SU-DHL-6 (cell line): Measurements from ENCODE around the gene YBX3.

ENCODE experiments used
- H2AFZ ChIP-seq: fragments of 200-600 bp; sonication (generic); 2 replicates; pipeline ENCODE4 v1.6.1; 2014; ENCODE audit warnings: low read depth, mild to moderate bottlenecking, moderate library complexity, mixed read lengths, antibody characterized with exemption, low read length; ENCODE audit not compliant: severe bottlenecking
- H3F3A ChIP-seq: fragments of 200-600 bp; shearing (Covaris generic); 2 replicates; pipeline ENCODE4 v1.6.0; 2016; ENCODE audit warnings: antibody characterized with exemption, mild to moderate bottlenecking; ENCODE audit not compliant: insufficient read depth
- H3K27ac ChIP-seq: fragments of 200-600 bp; sonication (generic); 2 replicates; pipeline ENCODE4 v1.5.1; 2016; ENCODE audit warnings: low read depth, mild to moderate bottlenecking, low read length, moderate library complexity, mixed read lengths
- H3K27me3 ChIP-seq: fragments of 200-600 bp; sonication (generic), shearing (Covaris generic); 2 replicates; pipeline ENCODE4 v1.6.0; 2014; ENCODE audit warnings: mild to moderate bottlenecking, low read length
- H3K36me3 ChIP-seq: fragments of 200-600 bp; sonication (generic); 2 replicates; pipeline ENCODE4 v1.6.1; 2014; ENCODE audit warnings: mild to moderate bottlenecking, low read length, mixed read lengths
- H3K4me2 ChIP-seq: fragments of 300-600, 200-600 bp; shearing (Covaris generic), sonication (generic); 2 replicates; pipeline ENCODE4 v1.6.0; 2014; ENCODE audit warnings: low read length, low read depth, mild to moderate bottlenecking; ENCODE audit not compliant: poor library complexity, severe bottlenecking
- H3K4me3 ChIP-seq: fragments of 200-600 bp; sonication (generic); 2 replicates; pipeline ENCODE4 v1.5.1; 2014; ENCODE audit warnings: antibody characterized with exemption, low read length, mild to moderate bottlenecking, mixed read lengths; ENCODE audit not compliant: insufficient read depth, poor library complexity, severe bottlenecking
- H3K79me2 ChIP-seq: fragments of 200-600 bp; sonication (generic); 2 replicates; pipeline ENCODE4 v1.6.1; 2014; ENCODE audit warnings: mild to moderate bottlenecking, low read length, moderate library complexity; ENCODE audit not compliant: insufficient read depth
- H3K9ac ChIP-seq: fragments of 200-600 bp; sonication (generic); 2 replicates; pipeline ENCODE4 v1.7.0; 2014; ENCODE audit warnings: mild to moderate bottlenecking, low read length
- H3K9me2 ChIP-seq: fragments of 200-600 bp; sonication (generic); replicated peaks from 2 replicates; pipeline ENCODE4 v1.6.1; 2014; ENCODE audit warnings: low read length; ENCODE audit not compliant: insufficient read depth
- H3K9me3 ChIP-seq: fragments of 200-600 bp; sonication (generic); 2 replicates; pipeline ENCODE4 v1.6.1; 2014; ENCODE audit warnings: low read length, mixed read lengths; ENCODE audit not compliant: insufficient read depth
- H4K20me1 ChIP-seq: fragments of 200-600 bp; sonication (generic); 2 replicates; pipeline ENCODE4 v1.6.1; 2014; ENCODE audit warnings: low read depth, mild to moderate bottlenecking, antibody characterized with exemption, low read length, moderate library complexity, mixed read lengths
- EZH2phosphoT487 ChIP-seq: fragments of 200-600 bp; sonication (generic), shearing (Covaris generic); conservative IDR thresholded peaks from 2 replicates; pipeline ENCODE4 v1.6.1; 2018; ENCODE audit warnings: mild to moderate bottlenecking, antibody characterized with exemption, low read length, moderate library complexity, mixed read lengths
- TF ChIP-seq, protein P1 (sequence below): fragments of 200-600 bp; sonication (generic); IDR thresholded peaks from one replicate; pipeline ENCODE4 v1.5.1; 2017; ENCODE audit warnings: antibody characterized with exemption, mild to moderate bottlenecking, low read length, moderate library complexity; ENCODE audit not compliant: insufficient read depth, poor library complexity, severe bottlenecking

The YBX3 gene

DNA sequence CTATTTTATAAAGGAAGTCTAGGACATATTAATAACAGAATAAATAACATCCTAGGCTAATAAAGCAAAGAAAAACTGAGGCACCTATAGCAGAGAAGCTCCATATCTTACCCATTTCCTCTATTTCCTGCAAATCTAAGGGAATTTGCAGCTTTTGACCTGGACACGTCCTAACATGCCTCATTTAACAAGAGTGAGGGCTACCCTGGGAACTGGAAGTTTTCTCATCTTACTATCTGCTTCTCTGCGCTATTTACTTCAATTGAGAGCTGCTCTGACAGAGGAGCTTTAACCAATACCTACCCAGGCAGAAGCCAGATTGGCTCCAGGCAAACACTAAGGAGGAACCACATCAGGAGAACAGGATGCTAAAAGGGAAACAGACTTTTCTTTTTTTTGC lies 5.7 kb downstream of the YBX3 start:
- H3K4me3 ChIP-seq, result no peak overlapping the region
- TF ChIP-seq, protein P1, sequence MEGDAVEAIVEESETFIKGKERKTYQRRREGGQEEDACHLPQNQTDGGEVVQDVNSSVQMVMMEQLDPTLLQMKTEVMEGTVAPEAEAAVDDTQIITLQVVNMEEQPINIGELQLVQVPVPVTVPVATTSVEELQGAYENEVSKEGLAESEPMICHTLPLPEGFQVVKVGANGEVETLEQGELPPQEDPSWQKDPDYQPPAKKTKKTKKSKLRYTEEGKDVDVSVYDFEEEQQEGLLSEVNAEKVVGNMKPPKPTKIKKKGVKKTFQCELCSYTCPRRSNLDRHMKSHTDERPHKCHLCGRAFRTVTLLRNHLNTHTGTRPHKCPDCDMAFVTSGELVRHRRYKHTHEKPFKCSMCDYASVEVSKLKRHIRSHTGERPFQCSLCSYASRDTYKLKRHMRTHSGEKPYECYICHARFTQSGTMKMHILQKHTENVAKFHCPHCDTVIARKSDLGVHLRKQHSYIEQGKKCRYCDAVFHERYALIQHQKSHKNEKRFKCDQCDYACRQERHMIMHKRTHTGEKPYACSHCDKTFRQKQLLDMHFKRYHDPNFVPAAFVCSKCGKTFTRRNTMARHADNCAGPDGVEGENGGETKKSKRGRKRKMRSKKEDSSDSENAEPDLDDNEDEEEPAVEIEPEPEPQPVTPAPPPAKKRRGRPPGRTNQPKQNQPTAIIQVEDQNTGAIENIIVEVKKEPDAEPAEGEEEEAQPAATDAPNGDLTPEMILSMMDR, result no peak
- H3K79me2 ChIP-seq, result no peaks in the 10 kb centered on the region
- H3K9me2 ChIP-seq, result no peaks in the 10 kb centered on the region
- no peaks in the 10 kb centered on the region for H3K9me3 ChIP-seq
- no peaks in the 10 kb centered on the region for H4K20me1 ChIP-seq
- H3K27ac ChIP-seq, result no peak overlapping the region
- no peaks in the 10 kb centered on the region for H3F3A ChIP-seq
- no peaks in the 10 kb centered on the region for H3K27me3 ChIP-seq
- H3K4me2 ChIP-seq, result no peak overlapping the region
- H3K9ac ChIP-seq, result no peak overlapping the region
- H3K36me3 ChIP-seq, result no peaks in the 10 kb centered on the region
- no peak overlapping the region for H2AFZ ChIP-seq

DNA sequence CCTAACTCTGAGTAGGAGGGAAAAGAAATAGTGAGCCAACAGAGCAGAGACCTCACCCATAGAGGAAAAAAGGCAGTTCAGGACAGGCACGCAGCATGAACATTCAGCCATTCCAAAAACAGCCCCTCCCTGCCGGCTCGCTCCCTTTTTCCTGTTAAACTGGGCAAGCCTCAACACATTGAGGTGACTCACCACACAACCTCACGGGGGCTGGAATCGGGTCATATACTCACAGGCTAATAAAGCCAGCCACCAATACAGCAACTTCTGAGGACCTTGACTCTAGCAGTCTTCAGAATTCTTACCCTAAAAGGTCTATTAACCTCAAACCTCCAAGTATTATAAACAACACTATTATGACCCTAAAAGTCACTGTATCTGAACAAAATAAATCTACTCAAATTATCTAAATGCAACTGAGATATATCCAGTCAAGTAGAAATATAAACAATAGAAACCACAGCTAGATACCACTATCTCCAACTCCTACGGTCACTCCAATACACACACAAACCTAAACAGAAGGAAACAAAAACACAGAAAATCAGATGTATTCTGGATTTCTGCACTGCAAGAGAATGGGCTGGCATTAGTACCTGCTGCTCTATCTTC lies 6.3 kb downstream of the YBX3 start:
- H2AFZ ChIP-seq, result no peak overlapping the region
- no peaks in the 10 kb centered on the region for H3K27me3 ChIP-seq
- no peaks in the 10 kb centered on the region for H3K79me2 ChIP-seq
- no peak overlapping the region for H3K27ac ChIP-seq
- no peaks in the 10 kb centered on the region for H3K9me2 ChIP-seq
- no peak overlapping the region for H3K4me3 ChIP-seq
- H3F3A ChIP-seq, result no peaks in the 10 kb centered on the region
- no peaks in the 10 kb centered on the region for H3K9me3 ChIP-seq
- H3K36me3 ChIP-seq, result no peaks in the 10 kb centered on the region
- TF ChIP-seq, protein P1, result no peak
- no peak for TF ChIP-seq EZH2phosphoT487
- no peaks in the 10 kb centered on the region for H4K20me1 ChIP-seq
- H3K9ac ChIP-seq, result no peak overlapping the region
- no peak overlapping the region for H3K4me2 ChIP-seq

DNA sequence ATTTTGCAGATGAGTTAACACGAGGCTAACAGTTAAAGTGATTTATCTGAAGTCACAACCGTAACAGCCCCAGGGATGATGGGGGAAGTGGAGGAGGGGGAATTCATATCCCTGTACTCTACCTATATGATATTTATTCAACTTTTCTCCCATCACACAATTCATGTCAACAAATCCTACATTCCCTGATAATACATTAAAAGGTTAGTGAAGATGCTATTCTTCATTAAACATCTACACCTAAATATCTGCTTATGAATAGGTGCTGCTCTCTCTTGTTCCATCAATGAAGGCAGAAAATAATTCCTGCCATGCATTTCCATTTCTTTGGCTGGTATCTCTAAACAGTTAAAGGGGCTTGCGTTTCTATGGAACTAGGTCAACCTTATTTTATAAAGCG lies 6.8 kb downstream of the YBX3 start:
- Histone ChIP-seq H3K9ac (no peak overlapping the region), H3F3A (no peaks in the 10 kb centered on the region), H3K36me3 (no peaks in the 10 kb centered on the region), H3K27ac (no peak overlapping the region), H3K27me3 (no peaks in the 10 kb centered on the region), H3K4me2 (no peak overlapping the region), H4K20me1 (no peaks in the 10 kb centered on the region), H3K9me3 (no peaks in the 10 kb centered on the region), H3K79me2 (no peaks in the 10 kb centered on the region), H3K9me2 (no peaks in the 10 kb centered on the region), H3K4me3 (no peak overlapping the region), H2AFZ (no peak overlapping the region)
- TF ChIP-seq, protein P1, result no peak
- TF ChIP-seq EZH2phosphoT487, result no peak
